Measurements from ENCODE around the gene B4GALNT3. TPM values are rescaled to one million over a fixed set of nuclear protein-coding genes. Genes with fewer than 3 reads are reported as not detected.

Gene B4GALNT3
- total RNA-seq, 2 donors from 2014 or later = 19.3 to 29.0 TPM

GRCh38 chr12:607541-608001 lies 147.8 kb downstream of the B4GALNT3 start:
- no peaks in the 10 kb centered on the region for H3K36me3 ChIP-seq
- peak overlapping the region; percentile 53 to 63 for H3K27ac ChIP-seq
- no peak overlapping the region for H3K4me3 ChIP-seq
- no peaks in the 10 kb centered on the region for H3K9me3 ChIP-seq
- H3K27me3 ChIP-seq = no peaks in the 10 kb centered on the region
- no peak for DNase-seq (ENCODE audit: low spot score)
- no peak for TF ChIP-seq CTCF (IDR thresholded peaks at IDR 0.05)
- peaks cover 0 to 47% of the 10 kb centered on the region in 2 donors for H3K4me1 ChIP-seq

- no peak for DNase-seq (ENCODE audit: low spot score)
- no peak for TF ChIP-seq CTCF (IDR thresholded peaks at IDR 0.05)
- no peak overlapping the region for H3K4me3 ChIP-seq
- H3K9me3 ChIP-seq = no peaks in the 10 kb centered on the region
- peak overlapping the region; percentile 53 to 63 for H3K27ac ChIP-seq
- peaks cover 0 to 56% of the 10 kb centered on the region in 2 donors for H3K4me1 ChIP-seq
- H3K36me3 ChIP-seq = no peaks in the 10 kb centered on the region
- H3K27me3 ChIP-seq = no peaks in the 10 kb centered on the region
Observed at GRCh38 chr12:608413-608812, 148.7 kb downstream of the B4GALNT3 start.

- Histone ChIP-seq H3K36me3 (no peaks in the 10 kb centered on the region), H3K4me3 (no peak overlapping the region), H3K4me1 (peaks cover 0 to 58% of the 10 kb centered on the region in 2 donors), H3K27ac (peak overlapping the region; percentile 53 to 63), H3K9me3 (no peaks in the 10 kb centered on the region), H3K27me3 (no peaks in the 10 kb centered on the region)
- DNase-seq (ENCODE audit: low spot score) = no peak
- TF ChIP-seq CTCF (IDR thresholded peaks at IDR 0.05) = no peak
Observed at GRCh38 chr12:608921-609320, 149.2 kb downstream of the B4GALNT3 start.

- Histone ChIP-seq H3K9me3 (no peaks in the 10 kb centered on the region), H3K4me3 (no peak overlapping the region), H3K27ac (peak overlapping the region in 1 of 2 donors; percentile 72), H3K4me1 (peaks cover 0 to 78% of the 10 kb centered on the region in 2 donors), H3K36me3 (no peaks in the 10 kb centered on the region), H3K27me3 (no peaks in the 10 kb centered on the region)
- no peak for DNase-seq (ENCODE audit: low spot score)
- TF ChIP-seq CTCF (IDR thresholded peaks at IDR 0.05) = no peak
Observed at GRCh38 chr12:611721-612120, 152.0 kb downstream of the B4GALNT3 start.

- Histone ChIP-seq H3K36me3 (no peaks in the 10 kb centered on the region), H3K4me3 (no peak overlapping the region), H3K27me3 (no peaks in the 10 kb centered on the region), H3K9me3 (no peaks in the 10 kb centered on the region), H3K4me1 (peaks cover 0 to 78% of the 10 kb centered on the region in 2 donors), H3K27ac (no peak overlapping the region)
- TF ChIP-seq CTCF (IDR thresholded peaks at IDR 0.05) = no peak
- DNase-seq (ENCODE audit: low spot score) = no peak
Observed at GRCh38 chr12:612293-612692, 152.6 kb downstream of the B4GALNT3 start.

- no peak for DNase-seq (ENCODE audit: low spot score)
Observed at GRCh38 chr12:612886-613285, 153.1 kb downstream of the B4GALNT3 start.

More at GRCh38 chr12:612886-613285, 153.1 kb downstream of the B4GALNT3 start:
- Histone ChIP-seq H3K27me3 (no peaks in the 10 kb centered on the region), H3K36me3 (no peaks in the 10 kb centered on the region), H3K9me3 (no peaks in the 10 kb centered on the region), H3K4me3 (no peak overlapping the region), H3K4me1 (peaks cover 0 to 78% of the 10 kb centered on the region in 2 donors), H3K27ac (no peak overlapping the region)
- TF ChIP-seq CTCF (IDR thresholded peaks at IDR 0.05) = no peak

Measured in right atrium auricular region (tissue), 2 donors.